HepG2 (cell line): ENCODE data around the gene PYGL. TPM values are rescaled to one million over a fixed set of nuclear protein-coding genes. Genes with fewer than 3 reads are reported as not detected.
"Not testable (repeated sequence)": the region's sequence is repeated elsewhere in the genome, so short reads cannot be mapped to it uniquely, and the experiment has no call there.

ENCODE experiments used
- ATAC-seq: fragments of 200-7000 bp; cut with Tn5 transposase; 3 replicates; pipeline ENCODE4 v1.9.1; 2020; ENCODE audit warnings: mild to moderate bottlenecking, moderate library complexity
- BruUV-seq: library from RNA; stranded (reverse); fragments of 400-500 nt; replicated peaks from 2 replicates; lab custom pipeline; 2021; lab: Mats Ljungman, UMichigan
- CTCF ChIA-PET: fragments of 300-600 bp; formaldehyde crosslinking; extraction: SDS; loops from one replicate; lab custom pipeline; 2021; ENCODE audit warnings: low total read pairs, inconsistent platforms, low intra/inter-chr PET ratio; lab: Yijun Ruan, JAX
- POLR2A ChIA-PET: fragments of 350-600 bp; sonication (Branson Sonifier 250); formaldehyde crosslinking; loops from one replicate; lab custom pipeline; 2020; ENCODE audit warnings: antibody characterized with exemption, inconsistent platforms; lab: Yijun Ruan, JAX
- DNase-seq: peaks from one replicate; pipeline ENCODE4 v3.0.0-alpha.2; 2015; ENCODE audit warnings: low spot score
- FAIRE-seq: peaks from 3 replicates; lab custom pipeline; 2011; peaks lifted over from hg19 to GRCh38; lab: Jason Lieb, UNC
- H2AFZ ChIP-seq: one replicate; pipeline ENCODE4 v1.6.1; 2011; ENCODE audit warnings: low read length, inconsistent platforms
- H3K27ac ChIP-seq: fragments of 300-600 bp; 3 replicates; pipeline ENCODE4 v1.8.0; 2011; ENCODE audit warnings: mixed run types, mild to moderate bottlenecking, mixed read lengths, low read length, inconsistent platforms; ENCODE audit not compliant: insufficient read depth; ENCODE audit errors: extremely low read length
- H3K27me3 ChIP-seq, 2 experiments: fragments of 200-600 bp in 1 of 2; 2 replicates in 1 of 2; 3 replicates in 1 of 2; pipeline versions ENCODE4 v1.6.0 to v1.8.0; 2011; ENCODE audit warnings: low read length in 2 of 2, mild to moderate bottlenecking in 2 of 2, moderate library complexity in 2 of 2, inconsistent platforms in 1 of 2; ENCODE audit not compliant: insufficient read depth in 2 of 2, control insufficient read depth in 1 of 2
- H3K36me3 ChIP-seq, 2 experiments: fragments of 200-600 bp in 1 of 2; replicated peaks in 1 of 2; 2 replicates in 1 of 2; 3 replicates in 1 of 2; pipeline versions ENCODE4 v1.5.1 to v1.8.0; 2011; ENCODE audit warnings: low read length in 2 of 2, inconsistent platforms in 1 of 2; ENCODE audit not compliant: insufficient read depth in 2 of 2, control insufficient read depth in 1 of 2
- H3K4me1 ChIP-seq: 2 replicates; pipeline ENCODE4 v1.5.1; 2012; ENCODE audit warnings: low read length, inconsistent platforms; ENCODE audit not compliant: insufficient read depth
- H3K4me2 ChIP-seq: 2 replicates; pipeline ENCODE4 v1.6.0; 2011; ENCODE audit warnings: low read depth, low read length, inconsistent platforms
- H3K4me3 ChIP-seq, 3 experiments: fragments of 200-600 bp in 1 of 3; sonication (generic), shearing (Covaris generic) in 1 of 3; replicated peaks in 1 of 3; 2 replicates each; pipeline ENCODE4 v1.5.1; 2011 to 2016; ENCODE audit warnings: low read length in 3 of 3, inconsistent platforms in 2 of 3, low read depth in 2 of 3, mild to moderate bottlenecking in 2 of 3, control low read depth in 1 of 3, mixed read lengths in 1 of 3; ENCODE audit not compliant: insufficient read depth in 1 of 3
- H3K79me2 ChIP-seq: one replicate; pipeline ENCODE4 v1.6.1; 2011; ENCODE audit warnings: low read length, inconsistent platforms; ENCODE audit not compliant: insufficient read depth
- H3K9ac ChIP-seq: 2 replicates; pipeline ENCODE4 v1.6.0; 2011; ENCODE audit warnings: mild to moderate bottlenecking, low read depth, low read length, inconsistent platforms; ENCODE audit not compliant: insufficient read depth
- H3K9me3 ChIP-seq: 2 replicates; pipeline ENCODE4 v1.5.1; 2012; ENCODE audit warnings: mild to moderate bottlenecking, low read length
- H4K20me1 ChIP-seq: 2 replicates; pipeline ENCODE4 v1.6.0; 2011; ENCODE audit warnings: inconsistent platforms, mild to moderate bottlenecking, low read length, moderate library complexity; ENCODE audit not compliant: insufficient read depth
- HNRNPLL ChIP-seq: fragments of 200-400 bp; formaldehyde crosslinking; IDR thresholded peaks from 2 replicates; pipeline ENCODE4 v1.6.1; 2017; ENCODE audit warnings: mild to moderate bottlenecking, low read depth, low read length; ENCODE audit not compliant: poor library complexity, severe bottlenecking
- MXD1 ChIP-seq: sonication (generic); formaldehyde crosslinking; IDR thresholded peaks from 2 replicates; pipeline ENCODE4 v1.4.0; 2020; ENCODE audit warnings: mild to moderate bottlenecking, missing genetic modification reagents
- SIN3B ChIP-seq: fragments of 150-350 bp; IDR thresholded peaks from 2 replicates; pipeline ENCODE4 v1.6.1; 2014; ENCODE audit warnings: low read length
- ZNF780A ChIP-seq: sonication (generic); formaldehyde crosslinking; IDR thresholded peaks from 2 replicates; pipeline ENCODE4 v1.8.0; 2022; ENCODE audit warnings: mild to moderate bottlenecking, missing genetic modification reagents, moderate library complexity
- ZSCAN30 ChIP-seq: sonication (generic); formaldehyde crosslinking; IDR thresholded peaks from 2 replicates; pipeline ENCODE4 v1.5.0; 2020; ENCODE audit warnings: mild to moderate bottlenecking, missing genetic modification reagents
- WGBS: methylation state at CpG from one replicate; pipeline ENCODE4 v1.1.6; 2017; ENCODE audit warnings: low lambda C conversion rate; 5-methylcytosine and 5-hydroxymethylcytosine counted together
- in situ Hi-C: cut with HindIII; loops from 2 replicates; pipeline ENCODE4 v1.10.0; 2017; ENCODE audit warnings: low pct_unique_long_range_greater_than_20kb; ENCODE audit not compliant: extremely low pct_ligation_motif_present
- intact Hi-C: fragments of 100-400 bp; cut with micrococcal nuclease; formaldehyde crosslinking; loops from one replicate; pipeline ENCODE4 v1.10.0; 2022; ENCODE audit not compliant: unreplicated experiment
- polyA plus RNA-seq, 8 experiments: library from polyadenylated mRNA; depleted of rRNA in 3 of 8; stranded (reverse) in 7 of 8; unstranded in 1 of 8; fragments of >200 nt; fragmentation: Illumina TruSeq in 4 of 8; extraction: Trizol in 4 of 8; gene quantifications; 2 replicates each; pipeline versions ENCODE4 v1.2.1 to v1.2.3, GENCODE V29; 2011 to 2016; ENCODE audit warnings: low read depth in 4 of 8, missing spikeins in 1 of 8, mixed read lengths in 1 of 8; ENCODE audit not compliant: insufficient read depth in 1 of 8
- total RNA-seq, 5 experiments: library from RNA; depleted of rRNA; stranded (reverse); fragments of >200 nt; fragmentation: Illumina TruSeq; extraction: Trizol; gene quantifications; 2 replicates each; pipeline ENCODE4 v1.2.3, GENCODE V29; 2016; ENCODE audit warnings: low read depth in 1 of 5
- TF ChIP-seq, protein P1 (sequence below): IDR thresholded peaks from 2 replicates; pipeline ENCODE4 v1.6.1; 2016; ENCODE audit warnings: mild to moderate bottlenecking, missing biosample characterization, missing genetic modification reagents
- TF ChIP-seq, protein P2 (sequence below): sonication (generic); formaldehyde crosslinking; IDR thresholded peaks from 2 replicates; pipeline ENCODE4 v1.4.0; 2020; ENCODE audit warnings: mild to moderate bottlenecking, missing genetic modification reagents

The PYGL gene
- total and polyA plus RNA-seq, 2 of the 13 experiments (the other 11 are each of a cell fraction or from before 2014, with no cell fraction given): 98.4 to 110 TPM

DNA sequence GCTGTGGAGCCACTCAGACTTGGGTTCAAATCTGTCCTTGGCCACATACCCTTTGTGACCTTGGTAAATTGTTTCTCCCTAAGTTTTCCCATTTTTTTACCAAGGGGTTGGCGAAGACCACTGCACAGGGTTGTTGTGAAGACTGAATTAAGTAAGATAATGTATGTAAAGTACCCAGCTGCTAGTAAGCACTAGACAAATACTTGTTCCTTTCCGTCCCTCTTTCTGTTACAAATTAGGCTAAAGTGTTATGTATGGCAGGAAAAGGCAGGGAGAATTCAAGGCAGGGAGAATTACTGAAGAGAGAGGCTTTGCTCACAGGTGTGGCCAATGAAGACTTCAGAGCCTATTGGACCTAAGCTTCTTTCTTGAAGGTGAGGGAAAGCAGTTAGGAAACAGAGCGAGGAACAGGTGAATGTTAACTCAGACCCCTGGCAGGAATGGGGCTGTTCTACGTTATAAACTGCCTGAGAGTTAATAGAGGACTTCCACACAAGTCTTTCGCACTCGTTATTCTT, 46.6 kb downstream of the PYGL start:
- Histone ChIP-seq H2AFZ (no peak overlapping the region), H3K9me3 (no peaks in the 10 kb centered on the region), H3K36me3 (no peaks in the 10 kb centered on the region), H3K9ac (no peak overlapping the region), H4K20me1 (no peaks in the 10 kb centered on the region), H3K79me2 (no peaks in the 10 kb centered on the region), H3K27ac (no peak overlapping the region), H3K27me3 (no peaks in the 10 kb centered on the region), H3K4me1 (0 out of 2 replicates have a peak, but pooled peaks cover 1% of the 10 kb centered on the region), H3K4me2 (no peak overlapping the region), H3K4me3 (no peak overlapping the region)
- intact Hi-C loops (no loop called here), in situ Hi-C loops (no loop called here)
- ATAC-seq (no peak), DNase-seq (no peak), FAIRE-seq (no peak)
- CTCF ChIA-PET: no interaction called here
- POLR2A ChIA-PET: no interaction called here
- 95% methylated on average over 6 of the region's 6 CpGs for WGBS
- BruUV-seq: no TSS peak
- no peak for TF ChIP-seq ZNF780A (CRISPR knock-in tag)
- no peak for TF ChIP-seq SIN3B
- TF ChIP-seq ZSCAN30: no peak
- no peak for TF ChIP-seq MXD1
- TF ChIP-seq, protein P1, sequence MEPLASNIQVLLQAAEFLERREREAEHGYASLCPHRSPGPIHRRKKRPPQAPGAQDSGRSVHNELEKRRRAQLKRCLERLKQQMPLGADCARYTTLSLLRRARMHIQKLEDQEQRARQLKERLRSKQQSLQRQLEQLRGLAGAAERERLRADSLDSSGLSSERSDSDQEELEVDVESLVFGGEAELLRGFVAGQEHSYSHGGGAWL (CRISPR knock-in tag): no peak
- TF ChIP-seq, protein P2, sequence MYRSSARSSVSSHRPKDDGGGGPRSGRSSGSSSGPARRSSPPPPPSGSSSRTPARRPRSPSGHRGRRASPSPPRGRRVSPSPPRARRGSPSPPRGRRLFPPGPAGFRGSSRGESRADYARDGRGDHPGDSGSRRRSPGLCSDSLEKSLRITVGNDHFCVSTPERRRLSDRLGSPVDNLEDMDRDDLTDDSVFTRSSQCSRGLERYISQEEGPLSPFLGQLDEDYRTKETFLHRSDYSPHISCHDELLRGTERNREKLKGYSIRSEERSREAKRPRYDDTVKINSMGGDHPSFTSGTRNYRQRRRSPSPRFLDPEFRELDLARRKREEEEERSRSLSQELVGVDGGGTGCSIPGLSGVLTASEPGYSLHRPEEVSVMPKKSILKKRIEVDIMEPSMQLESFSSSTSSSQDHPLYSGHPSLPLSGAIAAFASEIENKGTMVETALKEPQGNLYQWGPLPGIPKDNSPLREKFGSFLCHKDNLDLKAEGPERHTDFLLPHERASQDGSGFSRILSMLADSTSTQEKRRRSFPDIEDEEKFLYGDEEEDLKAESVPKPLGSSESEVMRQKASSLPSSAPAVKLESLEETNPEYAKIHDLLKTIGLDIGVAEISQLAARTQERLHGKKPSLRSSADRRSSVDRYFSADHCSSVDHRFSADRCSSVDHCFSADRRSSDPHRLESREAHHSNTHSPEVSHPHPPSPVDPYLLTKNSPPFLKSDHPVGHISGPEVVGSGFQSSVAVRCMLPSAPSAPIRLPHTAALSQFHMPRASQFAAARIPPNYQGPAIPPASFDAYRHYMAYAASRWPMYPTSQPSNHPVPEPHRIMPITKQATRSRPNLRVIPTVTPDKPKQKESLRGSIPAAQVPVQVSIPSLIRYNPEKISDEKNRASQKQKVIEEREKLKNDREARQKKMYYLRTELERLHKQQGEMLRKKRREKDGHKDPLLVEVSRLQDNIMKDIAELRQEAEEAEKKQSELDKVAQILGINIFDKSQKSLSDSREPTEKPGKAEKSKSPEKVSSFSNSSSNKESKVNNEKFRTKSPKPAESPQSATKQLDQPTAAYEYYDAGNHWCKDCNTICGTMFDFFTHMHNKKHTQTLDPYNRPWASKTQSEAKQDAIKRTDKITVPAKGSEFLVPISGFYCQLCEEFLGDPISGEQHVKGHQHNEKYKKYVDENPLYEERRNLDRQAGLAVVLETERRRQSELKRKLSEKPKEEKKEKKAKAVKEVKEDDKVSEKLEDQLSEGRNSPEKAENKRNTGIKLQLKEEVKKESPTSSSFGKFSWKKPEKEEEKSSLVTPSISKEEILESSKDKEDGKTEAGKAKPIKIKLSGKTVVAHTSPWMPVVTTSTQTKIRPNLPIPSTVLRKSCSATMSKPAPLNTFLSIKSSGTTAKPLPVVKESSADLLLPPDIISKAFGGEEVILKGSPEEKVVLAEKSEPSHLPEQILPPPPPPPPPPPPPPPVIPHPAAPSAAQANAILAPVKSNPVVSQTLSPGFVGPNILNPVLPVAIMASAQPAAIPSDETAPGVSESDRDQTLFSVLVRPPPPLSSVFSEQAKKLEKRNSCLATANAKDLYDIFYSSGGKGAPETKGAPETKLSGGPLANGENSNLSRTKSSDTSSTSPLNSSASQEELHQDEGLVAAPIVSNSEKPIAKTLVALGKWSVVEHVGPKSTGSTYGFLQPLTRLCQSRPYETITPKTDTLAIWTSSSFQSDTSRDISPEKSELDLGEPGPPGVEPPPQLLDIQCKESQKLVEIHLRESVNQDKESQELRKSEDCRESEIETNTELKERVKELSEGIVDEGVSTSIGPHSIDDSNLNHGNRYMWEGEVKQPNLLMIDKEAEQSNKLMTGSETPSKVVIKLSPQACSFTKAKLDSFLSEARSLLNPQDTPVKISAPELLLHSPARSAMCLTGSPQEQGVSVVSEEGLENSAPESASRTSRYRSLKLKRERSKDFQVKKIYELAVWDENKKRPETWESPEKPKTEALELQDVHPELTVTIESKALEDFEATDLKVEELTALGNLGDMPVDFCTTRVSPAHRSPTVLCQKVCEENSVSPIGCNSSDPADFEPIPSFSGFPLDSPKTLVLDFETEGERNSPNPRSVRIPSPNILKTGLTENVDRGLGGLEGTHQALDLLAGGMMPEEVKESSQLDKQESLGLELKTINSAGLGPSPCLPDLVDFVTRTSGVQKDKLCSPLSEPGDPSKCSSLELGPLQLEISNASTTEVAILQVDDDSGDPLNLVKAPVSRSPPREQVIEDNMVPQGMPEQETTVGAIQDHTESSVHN (CRISPR knock-in tag): no peak
- TF ChIP-seq HNRNPLL: no peak

GRCh38 chr14:50897005-50897404, 47.3 kb downstream of the PYGL start:
- H3K79me2 ChIP-seq, FAIRE-seq, H3K9ac ChIP-seq, DNase-seq, H3K9me3 ChIP-seq, H3K4me1 ChIP-seq, intact Hi-C loops, H2AFZ ChIP-seq, BruUV-seq, H3K36me3 ChIP-seq, CTCF ChIA-PET, H3K4me2 ChIP-seq, in situ Hi-C loops, H4K20me1 ChIP-seq, H3K4me3 ChIP-seq, H3K27ac ChIP-seq, POLR2A ChIA-PET, H3K27me3 ChIP-seq, ATAC-seq: not testable (repeated sequence)
- WGBS: 100% methylated on average over 1 of the region's 1 CpG
